ENCODE data around the gene SIAH3. TPM values are rescaled to one million over a fixed set of nuclear protein-coding genes. Genes with fewer than 3 reads are reported as not detected.
"Not testable (repeated sequence)": the region's sequence is repeated elsewhere in the genome, so short reads cannot be mapped to it uniquely, and the experiment has no call there.

The SIAH3 gene
- total and polyA plus RNA-seq, 9 of the 15 experiments (the other 6 are each of a cell fraction or from before 2014, with no cell fraction given): not detected

DNA sequence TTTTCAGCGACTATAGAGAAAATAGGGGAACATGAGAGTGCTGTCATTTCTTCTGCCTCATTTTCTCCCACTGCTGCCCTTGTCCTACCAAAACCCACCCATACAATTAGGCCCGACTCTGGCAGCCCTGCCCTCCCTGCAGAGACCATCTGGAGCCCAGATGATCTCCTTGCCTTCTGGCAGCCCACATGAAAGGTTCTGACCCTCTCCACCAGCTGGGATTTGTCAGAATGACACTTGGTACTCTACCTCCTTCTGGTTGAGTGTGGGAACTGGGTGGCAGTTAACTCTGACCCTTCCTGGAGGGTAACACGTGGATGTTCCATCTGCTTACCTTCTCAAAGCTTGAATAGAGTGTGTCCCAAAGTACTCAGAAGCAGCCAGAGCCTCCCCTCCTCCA, 21.0 kb upstream of the SIAH3 start:
- H3K4me3 ChIP-seq: no peak overlapping the region
- no peak for ATAC-seq
- TF ChIP-seq EWSR1 (IDR thresholded peaks at IDR 0.05; ENCODE audit: borderline replicate concordance, low read depth, partially characterized antibody) (no peak), ZZZ3 (IDR thresholded peaks at IDR 0.05) (no peak)
- TF ChIP-seq, protein P1, sequence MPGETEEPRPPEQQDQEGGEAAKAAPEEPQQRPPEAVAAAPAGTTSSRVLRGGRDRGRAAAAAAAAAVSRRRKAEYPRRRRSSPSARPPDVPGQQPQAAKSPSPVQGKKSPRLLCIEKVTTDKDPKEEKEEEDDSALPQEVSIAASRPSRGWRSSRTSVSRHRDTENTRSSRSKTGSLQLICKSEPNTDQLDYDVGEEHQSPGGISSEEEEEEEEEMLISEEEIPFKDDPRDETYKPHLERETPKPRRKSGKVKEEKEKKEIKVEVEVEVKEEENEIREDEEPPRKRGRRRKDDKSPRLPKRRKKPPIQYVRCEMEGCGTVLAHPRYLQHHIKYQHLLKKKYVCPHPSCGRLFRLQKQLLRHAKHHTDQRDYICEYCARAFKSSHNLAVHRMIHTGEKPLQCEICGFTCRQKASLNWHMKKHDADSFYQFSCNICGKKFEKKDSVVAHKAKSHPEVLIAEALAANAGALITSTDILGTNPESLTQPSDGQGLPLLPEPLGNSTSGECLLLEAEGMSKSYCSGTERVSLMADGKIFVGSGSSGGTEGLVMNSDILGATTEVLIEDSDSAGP (CRISPR knock-in tag; IDR thresholded peaks at IDR 0.05): no peak
- TF ChIP-seq, protein P2, sequence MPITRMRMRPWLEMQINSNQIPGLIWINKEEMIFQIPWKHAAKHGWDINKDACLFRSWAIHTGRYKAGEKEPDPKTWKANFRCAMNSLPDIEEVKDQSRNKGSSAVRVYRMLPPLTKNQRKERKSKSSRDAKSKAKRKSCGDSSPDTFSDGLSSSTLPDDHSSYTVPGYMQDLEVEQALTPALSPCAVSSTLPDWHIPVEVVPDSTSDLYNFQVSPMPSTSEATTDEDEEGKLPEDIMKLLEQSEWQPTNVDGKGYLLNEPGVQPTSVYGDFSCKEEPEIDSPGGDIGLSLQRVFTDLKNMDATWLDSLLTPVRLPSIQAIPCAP (CRISPR knock-in tag; IDR thresholded peaks at IDR 0.05; ENCODE audit: borderline replicate concordance): no peak
- no peak for DNase-seq (ENCODE audit: extremely low read depth in 1 of 4, low spot score in 3 of 4)
- no peak overlapping the region for H3K27ac ChIP-seq (ENCODE audit: extremely low read depth, low read depth, low read length)
- in situ Hi-C loops (cut with MboI): no loop called here
- H3K4me2 ChIP-seq (ENCODE audit: insufficient read depth, low read length): no peak overlapping the region
- 0% methylated on average over 3 of the region's 3 CpGs for WGBS (ENCODE audit: insufficient coverage, low coverage, missing lambda C conversion rate)
- H4K20me1 ChIP-seq (replicated peaks; ENCODE audit: control insufficient read depth, insufficient read depth, low read length): no peaks in the 10 kb centered on the region
- intact Hi-C loops (cut with micrococcal nuclease): no loop called here
- no peak for FAIRE-seq
- ChIA-PET CTCF (ENCODE audit: low intra/inter-chr PET ratio) (no interaction called here), POLR2A (no interaction called here)
- no TSS peak for BruUV-seq (replicated peaks)
- H2AFZ ChIP-seq (ENCODE audit: low read depth, low read length): no peak overlapping the region
- H3K4me1 ChIP-seq (replicated peaks in 1 of 2; ENCODE audit: control insufficient read depth in 2 of 2, insufficient read depth in 2 of 2, low read length in 2 of 2): no peaks in the 10 kb centered on the region
- peaks cover 3 to 11% of the 10 kb centered on the region in 2 experiments; a peak in 2 of 5 replicates for H3K27me3 ChIP-seq (ENCODE audit: control insufficient read depth in 2 of 2, insufficient read depth in 2 of 2, low read length in 2 of 2)
- no peaks in the 10 kb centered on the region for H3K36me3 ChIP-seq (ENCODE audit: control insufficient read depth, insufficient read depth, low read length)
- no peak overlapping the region for H3K9ac ChIP-seq (ENCODE audit: insufficient read depth in 1 of 2, low read depth in 2 of 2, low read length in 2 of 2)
- no peaks in the 10 kb centered on the region for H3K9me1 ChIP-seq (ENCODE audit: control insufficient read depth, insufficient read depth, low read length)
- no peaks in the 10 kb centered on the region for H3K9me3 ChIP-seq (replicated peaks; ENCODE audit: control insufficient read depth, insufficient read depth, low read depth, low read length)
- H3K79me2 ChIP-seq (ENCODE audit: control insufficient read depth, insufficient read depth, low read length): no peaks in the 10 kb centered on the region

DNA sequence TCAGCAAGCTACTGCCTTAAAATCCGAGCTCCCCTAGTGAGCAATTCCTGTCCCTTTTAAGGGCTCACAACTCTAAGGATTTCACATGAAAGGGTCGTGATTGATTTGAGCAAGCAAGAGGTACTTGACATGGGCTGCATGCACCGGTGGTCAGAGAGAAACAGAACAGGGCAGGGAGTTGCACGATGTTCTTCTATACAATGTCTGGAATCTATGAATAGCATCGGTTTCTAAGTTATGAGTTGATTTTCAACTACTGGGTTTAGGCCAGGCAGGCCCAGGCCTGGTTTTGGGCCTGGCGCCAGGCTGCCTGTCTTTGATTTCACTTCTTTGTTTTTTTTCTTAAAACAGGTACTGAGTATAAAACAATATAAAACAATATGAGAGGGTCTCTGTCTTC, 19.6 kb upstream of the SIAH3 start:
- in situ Hi-C loops (cut with MboI); POLR2A ChIA-PET: not testable (repeated sequence)

More for the DNA sequence above, 19.6 kb upstream of the SIAH3 start:
- DNase-seq (ENCODE audit: extremely low read depth in 1 of 4, low spot score in 3 of 4); CTCF ChIA-PET (ENCODE audit: low intra/inter-chr PET ratio); H4K20me1 ChIP-seq (replicated peaks; ENCODE audit: control insufficient read depth, insufficient read depth, low read length); intact Hi-C loops (cut with micrococcal nuclease); H3K4me1 ChIP-seq (replicated peaks in 1 of 2; ENCODE audit: control insufficient read depth in 2 of 2, insufficient read depth in 2 of 2, low read length in 2 of 2); H3K4me3 ChIP-seq; H3K4me2 ChIP-seq (ENCODE audit: insufficient read depth, low read length); H3K36me3 ChIP-seq (ENCODE audit: control insufficient read depth, insufficient read depth, low read length); H3K9me3 ChIP-seq (replicated peaks; ENCODE audit: control insufficient read depth, insufficient read depth, low read depth, low read length); H3K79me2 ChIP-seq (ENCODE audit: control insufficient read depth, insufficient read depth, low read length); H3K9ac ChIP-seq (ENCODE audit: insufficient read depth in 1 of 2, low read depth in 2 of 2, low read length in 2 of 2); ATAC-seq; H2AFZ ChIP-seq (ENCODE audit: low read depth, low read length); BruUV-seq (replicated peaks); H3K9me1 ChIP-seq (ENCODE audit: control insufficient read depth, insufficient read depth, low read length); FAIRE-seq; H3K27ac ChIP-seq (ENCODE audit: extremely low read depth, low read depth, low read length): not testable (repeated sequence)
- WGBS (ENCODE audit: insufficient coverage, low coverage, missing lambda C conversion rate): 3% methylated on average over 6 of the region's 6 CpGs
- H3K27me3 ChIP-seq (ENCODE audit: control insufficient read depth in 2 of 2, insufficient read depth in 2 of 2, low read length in 2 of 2): peaks cover 3 to 11% of the 10 kb centered on the region in 2 experiments; a peak in 2 of 5 replicates
